Fibroblast of skin of left biceps (primary cell): ENCODE data around the gene ADGRF5.

Experiments
- DNase-seq, 2 experiments: peaks; one replicate each; pipeline ENCODE4 v3.0.0-alpha.2; 2013; ENCODE audit warnings: low read depth in 2 of 2

The ADGRF5 gene

GRCh38 chr6:46932526-46933319 is 11.0 kb upstream of the ADGRF5 start:
- peak; percentile 10 to 17 for DNase-seq

GRCh38 chr6:46931416-46931815 is 9.7 kb upstream of the ADGRF5 start:
- DNase-seq, result no peak

- no peak for DNase-seq
Observed at GRCh38 chr6:46930331-46930730, 8.6 kb upstream of the ADGRF5 start.

GRCh38 chr6:46927066-46927465 is 5.3 kb upstream of the ADGRF5 start:
- no peak for DNase-seq

- no peak for DNase-seq
Observed at GRCh38 chr6:46926481-46926880, 4.7 kb upstream of the ADGRF5 start.

GRCh38 chr6:46925563-46926253 is 4.0 kb upstream of the ADGRF5 start:
- peak; percentile 22 to 26 for DNase-seq

- no peak for DNase-seq
Observed at GRCh38 chr6:46923476-46923875, 1.7 kb upstream of the ADGRF5 start.

GRCh38 chr6:46921059-46921458 is 679 bp downstream of the ADGRF5 start:
- DNase-seq, result no peak

GRCh38 chr6:46918806-46919205 is 2.9 kb downstream of the ADGRF5 start:
- DNase-seq, result no peak

- DNase-seq, result no peak
Observed at GRCh38 chr6:46917002-46917545, 4.7 kb downstream of the ADGRF5 start.

- no peak for DNase-seq
Observed at GRCh38 chr6:46915866-46916265, 5.9 kb downstream of the ADGRF5 start.

- DNase-seq, result no peak
Observed at GRCh38 chr6:46915380-46915779, 6.4 kb downstream of the ADGRF5 start.

- DNase-seq, result no peak
Observed at GRCh38 chr6:46914279-46914810, 7.4 kb downstream of the ADGRF5 start.

- DNase-seq, result no peak
Observed at GRCh38 chr6:46909371-46909770, 12.4 kb downstream of the ADGRF5 start.

- no peak for DNase-seq
Observed at GRCh38 chr6:46906776-46907175, 15.0 kb downstream of the ADGRF5 start.

- no peak for DNase-seq
Observed at GRCh38 chr6:46904117-46904516, 17.6 kb downstream of the ADGRF5 start.

GRCh38 chr6:46903175-46903574 is 18.6 kb downstream of the ADGRF5 start:
- DNase-seq, result no peak

GRCh38 chr6:46901882-46902314 is 19.8 kb downstream of the ADGRF5 start:
- no peak for DNase-seq

GRCh38 chr6:46900266-46900665 is 21.5 kb downstream of the ADGRF5 start:
- DNase-seq, result no peak

- no peak for DNase-seq
Observed at GRCh38 chr6:46899659-46900058, 22.1 kb downstream of the ADGRF5 start.

GRCh38 chr6:46898006-46898405 is 23.7 kb downstream of the ADGRF5 start:
- DNase-seq, result no peak

- no peak for DNase-seq
Observed at GRCh38 chr6:46896871-46897270, 24.9 kb downstream of the ADGRF5 start.

GRCh38 chr6:46895930-46896329 is 25.8 kb downstream of the ADGRF5 start:
- no peak for DNase-seq
